ENCODE results near the gene PSMD11.
"Not testable (repeated sequence)": the region's sequence is repeated elsewhere in the genome, so short reads cannot be mapped to it uniquely, and the experiment has no call there.

The PSMD11 gene

GRCh38 chr17:32444301-32445073 is at the start of gene PSMD11:
Gene PSMD11 (plus strand): TSS chr17:32444510. CDS start chr17:32444524, 14 bp downstream.
- peak; percentile 95 for DNase-seq

GRCh38 chr17:32396343-32396742 is 48.0 kb upstream of the PSMD11 start:
- DNase-seq = no peak

- no peak for DNase-seq
These were observed 45.4 kb upstream of the PSMD11 start for GRCh38 chr17:32398946-32399345.

GRCh38 chr17:32410085-32410484 is 34.2 kb upstream of the PSMD11 start:
- DNase-seq = not testable (repeated sequence)

- DNase-seq = no peak
These were observed 17.4 kb upstream of the PSMD11 start for GRCh38 chr17:32426894-32427293.

GRCh38 chr17:32429598-32429997 is 14.7 kb upstream of the PSMD11 start:
- DNase-seq = no peak

- DNase-seq = no peak
These were observed 3.6 kb upstream of the PSMD11 start for GRCh38 chr17:32440722-32441121.

GRCh38 chr17:32441886-32442285 is 2.4 kb upstream of the PSMD11 start:
- DNase-seq = no peak

- DNase-seq = no peak
These were observed 446 bp upstream of the PSMD11 start for GRCh38 chr17:32443827-32444300.

GRCh38 chr17:32445074-32445415 is 735 bp downstream of the PSMD11 start:
- DNase-seq = no peak

GRCh38 chr17:32445497-32445896 is 1.2 kb downstream of the PSMD11 start:
- no peak for DNase-seq

GRCh38 chr17:32445971-32446370 is 1.7 kb downstream of the PSMD11 start:
- DNase-seq = no peak

- no peak for DNase-seq
These were observed 2.6 kb downstream of the PSMD11 start for GRCh38 chr17:32446949-32447348.

- DNase-seq = no peak
These were observed 5.7 kb downstream of the PSMD11 start for GRCh38 chr17:32449963-32450362.

- DNase-seq = not testable (repeated sequence)
These were observed 6.1 kb downstream of the PSMD11 start for GRCh38 chr17:32450379-32450778.

GRCh38 chr17:32451879-32452278 is 7.6 kb downstream of the PSMD11 start:
- DNase-seq = no peak

GRCh38 chr17:32452281-32452680 is 8.0 kb downstream of the PSMD11 start:
- DNase-seq = no peak

GRCh38 chr17:32453370-32453769 is 9.1 kb downstream of the PSMD11 start:
- no peak for DNase-seq

- DNase-seq = no peak
These were observed 14.1 kb downstream of the PSMD11 start for GRCh38 chr17:32458371-32458770.

- no peak for DNase-seq
These were observed 15.7 kb downstream of the PSMD11 start for GRCh38 chr17:32460054-32460453.

GRCh38 chr17:32461498-32461852 is 17.2 kb downstream of the PSMD11 start:
- DNase-seq = no peak

GRCh38 chr17:32461853-32462617 is 17.7 kb downstream of the PSMD11 start:
- peak; percentile 55 for DNase-seq

GRCh38 chr17:32463304-32463703 is 19.0 kb downstream of the PSMD11 start:
- no peak for DNase-seq

GRCh38 chr17:32464374-32464773 is 20.1 kb downstream of the PSMD11 start:
- no peak for DNase-seq

All from NCI-H2171 treated with DMSO at 0.1 percent for 48 hours (cell line).